A204.1 (cell line): ENCODE results near the gene SNIP1.
"Not testable (repeated sequence)": the region's sequence is repeated elsewhere in the genome, so short reads cannot be mapped to it uniquely, and the experiment has no call there.

Experiments used
- FAIRE-seq: peaks from 2 replicates; lab custom pipeline; 2012; peaks lifted over from hg19 to GRCh38; lab: Jason Lieb, UNC

The SNIP1 gene

DNA sequence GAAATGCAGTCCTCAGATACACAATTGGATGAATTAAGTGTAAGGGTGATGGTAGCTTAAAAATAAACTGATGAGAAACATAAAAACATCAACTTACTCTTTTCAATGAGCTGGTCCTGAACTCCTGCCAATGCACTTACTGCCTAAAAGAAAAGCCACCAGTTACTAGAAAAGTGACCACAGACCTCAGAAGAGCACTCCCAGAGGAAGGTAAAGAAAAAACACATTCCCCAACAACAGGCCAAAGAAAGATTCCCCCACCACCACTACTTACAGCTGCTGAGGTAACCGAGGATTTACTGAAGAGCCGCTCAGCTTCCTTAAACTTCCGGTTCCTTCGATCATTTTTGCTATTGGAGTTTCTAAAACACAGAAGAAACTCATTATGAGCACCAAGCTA is 44.9 kb downstream of the SNIP1 start:
- no peak for FAIRE-seq

DNA sequence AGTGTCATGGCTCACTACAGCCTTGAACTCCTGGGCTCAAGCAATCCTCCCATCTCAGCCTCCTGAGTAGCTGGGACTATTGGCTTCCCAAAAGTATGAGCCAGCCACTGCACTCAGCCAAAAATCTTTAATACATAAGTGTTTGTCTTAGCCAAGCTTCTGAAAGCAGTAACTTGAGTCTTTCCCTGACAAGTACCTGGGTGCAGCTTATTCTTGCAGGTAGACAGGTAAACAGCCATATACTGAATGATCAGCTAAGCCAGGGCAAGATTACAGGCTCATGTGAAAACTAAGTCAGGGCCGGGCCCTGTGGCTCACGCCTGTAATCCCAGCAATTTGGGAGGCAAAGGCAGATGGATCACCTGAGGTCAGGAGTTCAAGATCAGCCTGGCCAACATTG is 47.4 kb downstream of the SNIP1 start:
- no peak for FAIRE-seq

DNA sequence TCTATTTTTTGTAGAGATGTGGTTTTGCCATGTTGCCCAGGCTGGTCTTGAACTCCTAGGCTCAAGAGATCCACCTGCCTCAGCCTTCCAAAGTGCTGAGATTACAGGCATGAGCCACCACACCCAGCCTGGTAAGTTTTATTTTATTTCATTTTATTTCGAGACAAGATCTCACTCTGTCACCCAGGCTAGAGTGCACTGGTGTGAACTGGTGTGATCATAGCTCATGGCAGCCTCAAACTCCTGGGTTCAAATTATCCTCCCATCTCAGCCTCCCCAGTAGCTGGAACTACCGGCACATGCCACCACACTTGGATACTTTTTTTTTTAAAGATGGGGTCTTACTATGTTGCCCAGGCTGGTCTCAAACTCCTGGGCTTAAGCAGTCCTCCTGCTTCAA is 51.3 kb downstream of the SNIP1 start:
- not testable (repeated sequence) for FAIRE-seq

DNA sequence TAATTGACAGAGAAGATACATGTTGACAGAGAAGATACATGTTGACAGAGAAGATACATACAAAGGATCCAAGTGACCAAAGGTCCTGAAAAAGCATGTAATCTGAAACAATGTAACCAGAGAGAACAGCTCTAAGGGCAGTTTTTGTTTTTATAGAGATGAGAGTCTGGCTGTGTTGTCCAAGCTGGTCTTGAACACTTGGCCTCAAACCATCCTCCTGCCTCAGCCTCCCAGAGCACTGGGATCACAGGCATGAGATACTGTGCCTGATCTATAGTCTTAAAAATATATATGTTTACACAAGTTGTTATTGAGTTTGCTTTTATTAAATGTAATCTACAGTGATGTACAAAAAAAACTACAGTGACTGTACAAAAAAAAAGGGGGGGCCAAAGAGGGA is 52.0 kb downstream of the SNIP1 start:
- FAIRE-seq: no peak

DNA sequence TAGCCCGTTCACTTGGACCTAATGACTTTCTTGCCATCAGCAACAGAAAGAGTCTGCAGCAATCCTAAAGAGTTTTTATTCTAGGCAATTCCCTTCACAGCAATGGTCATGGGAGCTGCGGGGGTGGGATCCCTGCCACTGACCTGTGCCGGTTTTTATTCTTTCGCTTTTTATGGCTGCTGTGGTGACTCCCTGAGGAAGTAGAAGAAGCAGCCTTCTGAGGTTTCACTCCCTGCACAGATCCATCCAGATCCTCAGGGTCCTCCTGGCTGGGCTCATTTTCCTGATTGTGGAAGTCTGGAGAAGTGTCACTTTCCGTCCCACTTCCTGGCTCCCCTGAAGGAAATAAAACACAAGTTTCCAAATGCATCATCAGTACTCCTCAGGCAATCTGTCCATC is 52.4 kb downstream of the SNIP1 start:
- FAIRE-seq: no peak

DNA sequence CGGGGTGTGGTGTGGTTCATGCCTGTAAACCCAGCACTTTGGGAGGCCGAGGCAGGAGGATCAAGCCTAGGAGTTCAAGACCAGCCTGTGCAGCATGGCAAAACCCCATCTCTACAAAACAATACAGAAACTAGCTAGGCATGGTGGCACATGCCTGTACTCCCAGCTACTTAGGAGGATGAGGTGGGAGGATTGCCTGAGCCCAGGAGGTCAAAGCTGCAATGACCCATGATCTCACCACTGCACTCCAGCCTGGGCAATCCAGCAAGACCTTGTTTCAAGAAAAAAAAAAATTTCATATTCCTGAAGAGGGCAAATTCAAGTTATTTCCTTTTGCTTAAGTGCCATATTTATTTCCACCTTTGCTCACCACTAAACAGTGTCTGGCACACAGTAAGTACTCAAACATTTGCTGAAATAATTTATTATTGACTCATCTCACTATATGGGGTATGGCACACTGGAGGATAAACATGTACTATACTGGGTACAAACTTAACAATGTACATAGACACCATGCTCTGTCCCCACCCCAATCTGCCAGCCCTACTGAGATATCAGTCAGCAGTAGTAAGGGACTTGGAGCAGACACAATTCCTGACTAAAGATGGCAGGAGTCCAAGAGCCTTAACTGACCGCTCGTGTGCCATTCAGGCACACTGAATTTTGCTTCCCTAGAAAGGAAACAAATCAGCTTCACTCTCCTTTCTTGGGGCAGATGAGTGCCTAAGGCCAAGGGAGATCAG is 55.0 kb downstream of the SNIP1 start:
- no peak for FAIRE-seq

DNA sequence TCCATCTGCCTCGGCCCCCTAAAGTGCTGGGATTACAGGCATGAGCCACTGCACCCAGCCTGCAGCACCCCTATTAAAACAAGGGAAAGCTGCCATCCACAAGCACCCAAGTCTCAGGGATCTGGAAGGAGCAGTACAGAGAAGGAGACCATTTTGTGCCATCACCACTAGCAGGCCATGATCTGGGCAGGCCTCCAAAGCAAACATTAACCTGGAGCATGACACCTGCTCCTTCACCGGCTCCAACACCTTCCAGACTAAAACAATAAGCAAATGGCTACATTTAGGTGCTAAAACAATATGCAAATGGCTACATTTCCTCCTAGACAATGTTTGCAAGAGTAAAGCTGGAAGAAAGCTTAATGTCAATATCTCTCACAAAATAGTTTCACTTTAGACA is 56.3 kb downstream of the SNIP1 start:
- FAIRE-seq: no peak

DNA sequence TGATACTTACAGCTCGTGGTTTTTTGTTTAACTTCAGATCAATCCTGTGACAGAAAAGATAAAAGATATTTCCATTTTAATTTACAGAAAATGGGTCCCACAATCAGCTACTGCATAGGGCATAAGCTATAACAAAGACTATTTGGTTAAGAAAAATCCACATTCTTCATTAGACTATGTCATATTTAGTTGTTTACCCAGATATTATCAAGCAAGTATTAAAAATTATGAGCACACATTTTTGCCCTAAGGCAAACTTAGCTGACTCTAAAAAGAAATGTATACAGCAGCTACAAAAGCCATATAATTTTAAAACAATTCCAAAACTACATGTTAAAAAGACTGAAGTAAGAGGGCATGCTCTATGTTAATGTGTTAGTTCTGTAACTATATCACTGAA is 58.2 kb downstream of the SNIP1 start:
- FAIRE-seq: no peak

DNA sequence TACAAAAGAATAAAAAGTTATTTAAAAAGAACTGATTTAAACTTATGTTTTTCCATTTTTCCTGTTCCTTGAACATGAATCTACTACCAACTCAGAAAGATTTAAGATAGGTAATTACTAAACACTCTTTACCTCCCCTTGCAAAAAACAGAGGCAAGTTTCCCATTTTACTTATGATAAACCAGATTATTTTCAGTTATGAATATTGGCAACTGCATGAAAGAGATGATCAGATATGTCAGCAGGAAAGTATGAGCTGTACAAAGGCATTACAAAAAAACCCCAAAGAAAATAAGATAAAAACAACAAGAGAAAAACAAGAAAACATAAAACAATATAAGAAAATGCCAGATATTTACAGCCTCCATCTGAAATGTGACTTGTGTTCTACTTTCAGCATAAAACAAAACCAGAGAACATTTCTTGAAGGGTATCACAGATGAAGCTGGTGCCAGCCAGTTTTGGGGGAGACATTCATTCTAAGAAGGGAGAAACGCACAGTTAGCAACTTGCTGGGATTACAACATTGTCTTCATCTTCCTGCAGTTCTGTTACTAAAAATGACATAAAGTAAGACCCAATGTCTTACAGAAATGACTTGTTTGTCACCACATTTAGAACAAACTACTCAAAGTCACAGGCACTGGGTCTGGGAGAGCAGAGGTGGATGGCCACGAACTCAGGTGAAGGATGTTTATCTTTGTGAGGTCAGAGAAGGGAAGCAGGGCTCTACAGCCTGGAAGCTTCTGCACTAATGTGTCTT is 60.6 kb downstream of the SNIP1 start:
- no peak for FAIRE-seq

DNA sequence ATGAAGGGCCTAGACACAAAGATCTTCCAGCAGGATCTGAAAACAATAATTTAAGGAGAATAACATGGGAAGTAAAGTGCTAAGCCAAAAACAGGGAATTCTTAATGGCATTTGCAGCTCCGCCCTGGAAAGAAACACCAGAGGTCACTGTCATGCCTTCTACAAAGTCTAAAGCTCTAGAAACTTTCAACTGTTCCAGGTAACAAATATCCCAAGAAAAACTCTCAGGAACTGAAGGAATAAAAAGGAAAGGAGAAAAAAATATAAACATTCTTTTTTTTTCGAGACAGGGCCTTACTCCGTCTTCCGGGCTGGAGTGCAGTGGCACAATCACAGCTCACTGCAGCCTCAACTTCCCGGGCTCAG is 66.5 kb downstream of the SNIP1 start:
- FAIRE-seq: no peak

DNA sequence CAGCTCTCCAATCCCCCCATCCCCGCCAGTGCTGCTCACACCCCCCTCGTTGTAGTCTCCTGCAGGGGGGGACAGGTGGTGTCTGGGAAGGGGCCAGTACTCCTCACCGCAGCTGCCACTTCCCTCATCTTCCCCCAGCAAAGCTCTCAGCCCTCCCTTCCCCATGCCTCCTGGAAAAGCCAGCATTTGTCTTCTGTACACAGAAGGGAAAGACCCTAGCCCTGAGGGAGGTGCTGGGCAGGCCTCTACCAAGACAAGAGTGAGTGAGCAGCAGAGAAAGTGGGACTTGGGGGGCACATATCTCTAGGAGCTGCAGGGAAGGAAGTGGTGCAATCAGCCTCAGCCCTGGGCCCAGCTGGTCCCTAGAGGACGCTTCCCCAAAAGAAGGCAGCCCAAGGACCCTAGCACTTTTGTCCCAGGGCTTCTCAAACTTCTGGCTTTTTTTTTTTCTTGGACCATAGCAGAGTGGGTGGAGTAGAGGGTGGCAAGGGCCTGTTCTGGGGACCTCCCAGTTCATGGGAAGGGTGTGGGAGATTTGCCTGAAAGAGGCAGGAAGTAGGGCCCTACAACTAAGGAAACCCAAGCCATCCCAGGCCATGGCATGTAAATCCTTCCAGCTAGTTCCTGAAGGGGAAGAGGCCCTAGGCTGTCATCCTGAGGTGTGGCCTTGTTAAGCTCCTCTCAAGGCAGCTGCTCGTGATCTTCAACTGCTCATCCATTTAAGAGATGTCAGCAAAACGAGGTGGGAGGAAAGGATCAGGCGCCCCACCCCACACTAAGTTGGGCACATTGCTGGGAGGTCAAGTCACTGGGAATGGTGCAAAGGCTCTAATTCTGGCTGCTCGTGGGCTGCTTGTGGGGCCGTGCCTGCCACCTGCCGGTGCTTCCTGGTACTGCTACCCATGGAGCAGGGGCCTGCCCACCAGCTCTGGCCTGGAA is 67.1 kb downstream of the SNIP1 start:
- no peak for FAIRE-seq

DNA sequence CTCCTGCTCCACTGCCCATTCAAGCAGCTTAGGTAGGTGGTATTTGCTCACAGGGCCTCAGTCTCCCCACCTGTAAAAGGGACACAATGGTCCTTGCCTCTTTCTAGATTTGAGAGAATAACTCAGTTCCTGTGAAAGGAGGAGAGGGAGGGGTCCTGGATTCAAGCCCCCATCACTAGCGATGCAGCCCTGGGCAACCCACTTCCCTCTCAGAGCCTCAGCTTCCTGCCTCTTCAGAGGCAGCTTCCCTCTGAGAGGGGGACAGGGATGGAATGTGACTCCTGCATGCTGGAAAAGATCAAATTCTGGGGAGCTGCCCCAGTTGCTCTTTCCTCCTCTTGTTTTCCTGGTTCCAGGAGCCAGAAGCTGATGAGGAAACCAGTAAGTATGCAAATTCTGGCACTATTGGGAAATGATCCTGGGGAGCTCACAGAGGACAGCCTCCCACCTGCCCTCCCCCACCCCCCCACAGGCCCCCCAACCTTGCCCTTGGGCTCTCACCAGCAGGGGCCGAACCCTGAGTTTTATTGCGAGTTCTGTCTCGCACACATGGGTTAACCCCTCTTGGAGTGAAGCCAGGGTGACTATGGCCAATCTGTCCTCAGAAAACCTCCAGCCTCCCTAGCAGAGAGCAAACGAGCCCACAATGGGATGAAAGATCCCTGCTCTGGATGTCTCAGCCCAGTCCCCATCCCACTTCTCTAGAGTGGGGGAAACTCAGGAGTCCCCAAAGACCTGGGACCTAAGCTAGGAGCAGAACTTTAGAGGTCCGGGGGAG is 68.0 kb downstream of the SNIP1 start:
- no peak for FAIRE-seq
